ENCODE data around the gene TTN.

Gene TTN

GRCh38 chr2:178480227-178481181 lies 326.7 kb downstream of the TTN start, which contains the start of gene PLEKHA3:
TSS of gene PLEKHA3 (plus strand) at chr2:178480457. CDS start at chr2:178480870, 413 bp downstream.
- no peak for FAIRE-seq

- no peak for FAIRE-seq
Measured at GRCh38 chr2:178479758-178480226, 327.4 kb downstream of the TTN start.

- no peak for FAIRE-seq
Measured at GRCh38 chr2:178479275-178479616, 328.0 kb downstream of the TTN start.

- FAIRE-seq, result no peak
Measured at GRCh38 chr2:178478439-178479274, 328.6 kb downstream of the TTN start, which contains the start of gene FKBP7. TSS of gene FKBP7 (minus strand) at chr2:178478600. CDS start at chr2:178478499, 101 bp downstream.

- no peak for FAIRE-seq
Measured at GRCh38 chr2:178478130-178478438, 329.1 kb downstream of the TTN start.

GRCh38 chr2:178477443-178478129 lies 329.6 kb downstream of the TTN start:
- FAIRE-seq, result no peak

GRCh38 chr2:178476477-178476876 lies 330.7 kb downstream of the TTN start:
- FAIRE-seq, result no peak
